ENCODE results near the gene DLG2. TPM values are rescaled to one million over a fixed set of nuclear protein-coding genes. Genes with fewer than 3 reads are reported as not detected.

Gene DLG2
- total and polyA plus RNA-seq, 11 donors, result 2.4 to 13.9 (median 7.1) TPM

GRCh38 chr11:84236436-84236835 is 1390.7 kb downstream of the DLG2 start:
- no peak overlapping the region for H3K27ac ChIP-seq
- intact Hi-C loops (cut with DNase I), result no loop called here
- TF ChIP-seq POLR2A (IDR thresholded peaks at IDR 0.05) (no peak), CTCF (IDR thresholded peaks at IDR 0.05) (no peak)
- no peaks in the 10 kb centered on the region for H3K27me3 ChIP-seq
- no peaks in the 10 kb centered on the region for H3K9me3 ChIP-seq
- no peaks in the 10 kb centered on the region for H3K36me3 ChIP-seq
- H3K4me1 ChIP-seq, result no peaks in the 10 kb centered on the region
- ATAC-seq, result no peak
- H3K4me3 ChIP-seq, result no peak overlapping the region
- no peak for DNase-seq

- no peak for ATAC-seq
- Histone ChIP-seq H3K9me3 (no peaks in the 10 kb centered on the region), H3K27me3 (no peaks in the 10 kb centered on the region), H3K4me1 (no peaks in the 10 kb centered on the region), H3K36me3 (no peaks in the 10 kb centered on the region), H3K27ac (no peak overlapping the region), H3K4me3 (no peak overlapping the region)
- intact Hi-C loops (cut with DNase I), result no loop called here
- 60 to 72% (median 60%) methylated on average over 4 of the region's 4 CpGs for WGBS, 4 donors
- no peak for TF ChIP-seq POLR2A (IDR thresholded peaks at IDR 0.05)
- TF ChIP-seq CTCF (IDR thresholded peaks at IDR 0.05), result no peak
- no peak for DNase-seq
Measured at GRCh38 chr11:84234462-84235202, 1392.5 kb downstream of the DLG2 start.

GRCh38 chr11:84234011-84234410 is 1393.1 kb downstream of the DLG2 start:
- Histone ChIP-seq H3K27me3 (no peaks in the 10 kb centered on the region), H3K36me3 (no peaks in the 10 kb centered on the region), H3K27ac (no peak overlapping the region), H3K4me3 (no peak overlapping the region), H3K9me3 (no peaks in the 10 kb centered on the region), H3K4me1 (no peaks in the 10 kb centered on the region)
- DNase-seq (peak in 1 of 5 donors; percentile 4), ATAC-seq (no peak)
- WGBS, 4 donors, result 49 to 71% (median 58%) methylated on average over 2 of the region's 2 CpGs
- TF ChIP-seq POLR2A (IDR thresholded peaks at IDR 0.05) (no peak), CTCF (IDR thresholded peaks at IDR 0.05) (no peak)
- intact Hi-C loops (cut with DNase I), result no loop called here

GRCh38 chr11:84232511-84232910 is 1394.6 kb downstream of the DLG2 start:
- H3K9me3 ChIP-seq, result no peaks in the 10 kb centered on the region
- no peak overlapping the region for H3K27ac ChIP-seq
- ATAC-seq (no peak), DNase-seq (no peak)
- no peak for TF ChIP-seq POLR2A (IDR thresholded peaks at IDR 0.05)
- TF ChIP-seq CTCF (IDR thresholded peaks at IDR 0.05), result no peak
- H3K4me1 ChIP-seq, result no peaks in the 10 kb centered on the region
- H3K4me3 ChIP-seq, result no peak overlapping the region
- intact Hi-C loops (cut with DNase I), result no loop called here
- no peaks in the 10 kb centered on the region for H3K36me3 ChIP-seq
- H3K27me3 ChIP-seq, result no peaks in the 10 kb centered on the region
